Keratinocyte (primary cell): Measurements from ENCODE around the gene ADAMTS6. TPM values are rescaled to one million over a fixed set of nuclear protein-coding genes. Genes with fewer than 3 reads are reported as not detected.

ENCODE experiments used
- DNase-seq: peaks from one replicate; pipeline ENCODE4 v3.0.0-alpha.2; 2011; ENCODE audit warnings: low read depth, missing footprints, low spot score
- FAIRE-seq: peaks from 2 replicates; lab custom pipeline; 2011; peaks lifted over from hg19 to GRCh38; lab: Jason Lieb, UNC
- H2AFZ ChIP-seq: 2 replicates; pipeline ENCODE4 v1.6.0; 2012; ENCODE audit warnings: low read length, control low read depth, inconsistent platforms; ENCODE audit not compliant: control insufficient read depth
- H3K27ac ChIP-seq: 2 replicates; pipeline ENCODE4 v1.5.1; 2011; ENCODE audit warnings: low read length; ENCODE audit not compliant: control insufficient read depth, insufficient read depth
- H3K27me3 ChIP-seq: 3 replicates; pipeline ENCODE4 v1.6.0; 2011; ENCODE audit warnings: low read length; ENCODE audit not compliant: control insufficient read depth, insufficient read depth; ENCODE audit errors: extremely low read depth
- H3K36me3 ChIP-seq, 2 experiments: 2 replicates in 1 of 2; 3 replicates in 1 of 2; pipeline ENCODE4 v1.5.1; 2011; ENCODE audit warnings: low read length in 2 of 2, mild to moderate bottlenecking in 1 of 2; ENCODE audit not compliant: control insufficient read depth in 2 of 2, insufficient read depth in 2 of 2; ENCODE audit errors: extremely low read depth in 1 of 2
- H3K4me1 ChIP-seq: 3 replicates; pipeline ENCODE4 v1.5.1; 2011; ENCODE audit warnings: low read length; ENCODE audit not compliant: control insufficient read depth, insufficient read depth; ENCODE audit errors: extremely low read depth
- H3K4me2 ChIP-seq: 3 replicates; pipeline ENCODE4 v1.6.0; 2011; ENCODE audit warnings: low read depth, low read length; ENCODE audit not compliant: control insufficient read depth, insufficient read depth; ENCODE audit errors: extremely low read depth
- H3K4me3 ChIP-seq, 3 experiments: fragments of 200-600 bp in 1 of 3; sonication (generic) in 1 of 3; 2 replicates in 2 of 3; 3 replicates in 1 of 3; pipeline ENCODE4 v1.5.1; 2011 to 2016; ENCODE audit warnings: low read length in 3 of 3, mild to moderate bottlenecking in 3 of 3, control low read depth in 2 of 3, inconsistent platforms in 1 of 3, low read depth in 1 of 3, mixed read lengths in 1 of 3, mixed run types in 1 of 3, moderate library complexity in 1 of 3; ENCODE audit not compliant: control insufficient read depth in 2 of 3, insufficient read depth in 2 of 3; ENCODE audit errors: extremely low read depth in 1 of 3
- H3K79me2 ChIP-seq: 2 replicates; pipeline ENCODE4 v1.6.0; 2012; ENCODE audit warnings: low read length; ENCODE audit not compliant: control insufficient read depth, insufficient read depth
- H3K9ac ChIP-seq: 3 replicates; pipeline ENCODE4 v1.6.0; 2011; ENCODE audit warnings: low read length; ENCODE audit not compliant: control insufficient read depth, insufficient read depth; ENCODE audit errors: extremely low read depth
- H3K9me1 ChIP-seq: 3 replicates; pipeline ENCODE4 v1.6.0; 2011; ENCODE audit warnings: low read length; ENCODE audit not compliant: control insufficient read depth, insufficient read depth; ENCODE audit errors: extremely low read depth
- H3K9me3 ChIP-seq: 2 replicates; pipeline ENCODE4 v1.5.1; 2012; ENCODE audit warnings: low read depth, low read length; ENCODE audit not compliant: control insufficient read depth
- H4K20me1 ChIP-seq: 3 replicates; pipeline ENCODE4 v1.6.0; 2011; ENCODE audit warnings: low read length; ENCODE audit not compliant: control insufficient read depth, insufficient read depth; ENCODE audit errors: extremely low read depth
- EZH2 ChIP-seq: IDR thresholded peaks from one replicate; pipeline ENCODE4 v1.6.1; 2012; ENCODE audit warnings: inconsistent platforms, mild to moderate bottlenecking, low read length, moderate library complexity
- dilution Hi-C: fragments of 300-500 bp; cut with MboI; formaldehyde crosslinking; loops from one replicate; pipeline ENCODE4 v1.7.0; 2020; ENCODE audit warnings: low sequenced_read_pairs; ENCODE audit not compliant: extremely low pct_ligation_motif_present
- polyA plus RNA-seq, 5 experiments: library from polyadenylated mRNA; depleted of rRNA in 3 of 5; stranded (reverse) in 3 of 5; stranded (forward) in 1 of 5; unstranded in 1 of 5; fragments of >200 nt; gene quantifications; 1 replicate in 1 of 5; 2 replicates in 3 of 5; 3 replicates in 1 of 5; pipeline versions ENCODE4 v1.2.1 to v1.2.3, GENCODE V29; 2011 to 2012; ENCODE audit warnings: missing spikeins in 2 of 5, low read depth in 1 of 5, low replicate concordance in 1 of 5
- TF ChIP-seq, protein P1 (sequence below), 3 experiments: IDR thresholded peaks in 1 of 3; conservative IDR thresholded peaks in 1 of 3; optimal IDR thresholded peaks in 1 of 3; 2 replicates in 2 of 3; 3 replicates in 1 of 3; pipeline versions ENCODE3 to v1.5.1; 2011; ENCODE audit warnings: low read length in 3 of 3, mild to moderate bottlenecking in 3 of 3, moderate library complexity in 2 of 3, control low read depth in 1 of 3, inconsistent platforms in 1 of 3; ENCODE audit not compliant: insufficient read depth in 2 of 3; ENCODE audit errors: extremely low read depth in 1 of 3

Gene ADAMTS6
- polyA plus RNA-seq, 1 donor (not counting 4 experiments of a cell fraction or from before 2014, with no cell fraction given) = 10.9 TPM

DNA sequence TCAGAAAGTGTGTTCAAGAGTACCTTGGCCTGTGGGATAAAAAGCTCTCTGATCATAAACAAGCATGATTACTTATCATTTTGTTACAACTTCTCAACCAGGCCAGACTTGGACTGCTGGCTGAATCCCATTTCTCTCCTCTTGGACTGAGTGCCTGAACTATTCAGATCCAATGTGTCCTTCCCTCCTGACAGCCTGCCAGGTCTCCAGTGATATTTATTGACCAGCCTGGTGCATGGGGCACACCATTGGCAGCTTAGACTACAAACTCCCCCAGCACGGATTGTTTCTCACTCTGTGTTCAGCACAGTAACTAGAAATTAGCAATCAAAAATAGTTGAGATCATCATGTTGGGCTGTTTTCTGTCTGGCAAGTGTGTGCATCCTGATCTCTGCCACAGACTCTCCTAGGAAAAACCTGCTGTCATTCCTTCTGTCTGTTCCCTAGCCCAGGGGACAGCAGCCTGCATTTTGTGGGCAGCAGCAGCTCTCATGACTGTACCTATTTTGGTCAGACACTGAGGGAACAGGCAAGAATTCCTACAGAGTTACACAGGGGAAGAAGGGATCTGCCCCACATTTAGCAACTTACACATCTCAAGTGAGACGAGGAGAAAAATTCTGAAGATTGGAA is 348.1 kb downstream of the ADAMTS6 start:
- Histone ChIP-seq H3K4me1 (no peaks in the 10 kb centered on the region), H3K9me3 (no peaks in the 10 kb centered on the region), H3K36me3 (no peaks in the 10 kb centered on the region), H3K79me2 (no peaks in the 10 kb centered on the region), H3K4me3 (no peak overlapping the region), H3K9ac (no peak overlapping the region), H2AFZ (no peak overlapping the region), H4K20me1 (no peaks in the 10 kb centered on the region), H3K27ac (no peak overlapping the region), H3K27me3 (no peaks in the 10 kb centered on the region), H3K9me1 (no peaks in the 10 kb centered on the region), H3K4me2 (no peak overlapping the region)
- TF ChIP-seq, protein P1, sequence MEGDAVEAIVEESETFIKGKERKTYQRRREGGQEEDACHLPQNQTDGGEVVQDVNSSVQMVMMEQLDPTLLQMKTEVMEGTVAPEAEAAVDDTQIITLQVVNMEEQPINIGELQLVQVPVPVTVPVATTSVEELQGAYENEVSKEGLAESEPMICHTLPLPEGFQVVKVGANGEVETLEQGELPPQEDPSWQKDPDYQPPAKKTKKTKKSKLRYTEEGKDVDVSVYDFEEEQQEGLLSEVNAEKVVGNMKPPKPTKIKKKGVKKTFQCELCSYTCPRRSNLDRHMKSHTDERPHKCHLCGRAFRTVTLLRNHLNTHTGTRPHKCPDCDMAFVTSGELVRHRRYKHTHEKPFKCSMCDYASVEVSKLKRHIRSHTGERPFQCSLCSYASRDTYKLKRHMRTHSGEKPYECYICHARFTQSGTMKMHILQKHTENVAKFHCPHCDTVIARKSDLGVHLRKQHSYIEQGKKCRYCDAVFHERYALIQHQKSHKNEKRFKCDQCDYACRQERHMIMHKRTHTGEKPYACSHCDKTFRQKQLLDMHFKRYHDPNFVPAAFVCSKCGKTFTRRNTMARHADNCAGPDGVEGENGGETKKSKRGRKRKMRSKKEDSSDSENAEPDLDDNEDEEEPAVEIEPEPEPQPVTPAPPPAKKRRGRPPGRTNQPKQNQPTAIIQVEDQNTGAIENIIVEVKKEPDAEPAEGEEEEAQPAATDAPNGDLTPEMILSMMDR (optimal IDR thresholded peaks at IDR 0.05 in 1 of 3, IDR thresholded peaks at IDR 0.05 in 1 of 3, conservative IDR thresholded peaks at IDR 0.05 in 1 of 3; ENCODE audit: extremely low read depth in 1 of 3, insufficient read depth in 2 of 3, low read length in 3 of 3) = no peak
- TF ChIP-seq EZH2 = no peak
- FAIRE-seq = no peak
- dilution Hi-C loops = no loop called here
- no peak for DNase-seq

DNA sequence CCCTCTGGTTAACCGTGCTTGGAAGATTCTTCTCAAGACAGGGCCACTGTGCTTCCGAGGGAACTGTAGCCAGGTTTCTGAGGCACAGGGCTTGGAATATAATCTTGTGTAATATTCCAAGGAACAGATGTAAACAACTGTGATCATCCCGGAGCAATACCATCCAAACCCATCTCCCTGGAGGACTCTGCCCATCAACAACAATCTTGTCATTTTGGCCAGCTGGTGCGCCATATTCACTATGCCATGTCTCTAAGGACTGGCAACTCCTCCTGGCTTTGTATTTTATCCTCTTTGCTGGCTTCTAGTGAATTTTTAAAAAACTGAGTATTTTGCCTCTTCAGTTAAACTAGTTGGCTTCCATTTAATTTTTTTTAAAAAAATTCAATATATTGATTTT is 349.3 kb downstream of the ADAMTS6 start:
- Histone ChIP-seq H4K20me1 (no peaks in the 10 kb centered on the region), H3K4me3 (no peak overlapping the region), H3K79me2 (no peaks in the 10 kb centered on the region), H3K9me3 (no peaks in the 10 kb centered on the region), H3K4me1 (no peaks in the 10 kb centered on the region), H3K27me3 (no peaks in the 10 kb centered on the region), H2AFZ (no peak overlapping the region), H3K27ac (no peak overlapping the region), H3K9ac (no peak overlapping the region), H3K9me1 (no peaks in the 10 kb centered on the region), H3K4me2 (no peak overlapping the region), H3K36me3 (no peaks in the 10 kb centered on the region)
- no peak for TF ChIP-seq EZH2
- TF ChIP-seq, protein P1 (optimal IDR thresholded peaks at IDR 0.05 in 1 of 3, IDR thresholded peaks at IDR 0.05 in 1 of 3, conservative IDR thresholded peaks at IDR 0.05 in 1 of 3; ENCODE audit: extremely low read depth in 1 of 3, insufficient read depth in 2 of 3, low read length in 3 of 3) = no peak
- FAIRE-seq = no peak
- DNase-seq = no peak
- dilution Hi-C loops = no loop called here
